GM21619 (cell line): ENCODE measurements around the gene PPFIA1.
"Not testable (repeated sequence)": the region's sequence is repeated elsewhere in the genome, so short reads cannot be mapped to it uniquely, and the experiment has no call there.

Experiments
- ATAC-seq: cut with Tn5 transposase; IDR thresholded peaks from one replicate; pipeline ENCODE4 v1.9.1; 2021; ENCODE audit not compliant: unreplicated experiment

The PPFIA1 gene

GRCh38 chr11:70295166-70295565, 24.7 kb downstream of the PPFIA1 start:
- ATAC-seq: not testable (repeated sequence)

GRCh38 chr11:70296681-70297080, 26.2 kb downstream of the PPFIA1 start:
- ATAC-seq: no peak

- no peak for ATAC-seq
These were observed 26.9 kb downstream of the PPFIA1 start for GRCh38 chr11:70297341-70297740.

- no peak for ATAC-seq
These were observed 27.9 kb downstream of the PPFIA1 start for GRCh38 chr11:70298243-70298915.

GRCh38 chr11:70299636-70300035, 29.1 kb downstream of the PPFIA1 start:
- ATAC-seq: no peak

GRCh38 chr11:70301191-70301590, 30.7 kb downstream of the PPFIA1 start:
- ATAC-seq: no peak

GRCh38 chr11:70301721-70302418, 31.4 kb downstream of the PPFIA1 start:
- no peak for ATAC-seq

GRCh38 chr11:70302419-70302752, 31.9 kb downstream of the PPFIA1 start:
- no peak for ATAC-seq

- no peak for ATAC-seq
These were observed 32.6 kb downstream of the PPFIA1 start for GRCh38 chr11:70303070-70303469.

- ATAC-seq: no peak
These were observed 33.7 kb downstream of the PPFIA1 start for GRCh38 chr11:70304208-70304603.

- ATAC-seq: no peak
These were observed 35.0 kb downstream of the PPFIA1 start for GRCh38 chr11:70305501-70305900.

GRCh38 chr11:70306586-70307033, 36.1 kb downstream of the PPFIA1 start:
- no peak for ATAC-seq

GRCh38 chr11:70307176-70307575, 36.7 kb downstream of the PPFIA1 start:
- no peak for ATAC-seq

GRCh38 chr11:70311616-70312015, 41.1 kb downstream of the PPFIA1 start:
- no peak for ATAC-seq

GRCh38 chr11:70312401-70313357, 42.2 kb downstream of the PPFIA1 start:
- no peak for ATAC-seq

- no peak for ATAC-seq
These were observed 43.5 kb downstream of the PPFIA1 start for GRCh38 chr11:70313945-70314344.

GRCh38 chr11:70314730-70315129, 44.2 kb downstream of the PPFIA1 start:
- ATAC-seq: no peak

- ATAC-seq: no peak
These were observed 45.2 kb downstream of the PPFIA1 start for GRCh38 chr11:70315716-70316115.

GRCh38 chr11:70317581-70318305, 47.3 kb downstream of the PPFIA1 start:
- ATAC-seq: no peak

- ATAC-seq: no peak
These were observed 49.0 kb downstream of the PPFIA1 start for GRCh38 chr11:70319396-70320076.
